RPMI8226 (cell line): ENCODE measurements around the gene ENGASE.

ENCODE experiments used
- DNase-seq: peaks from one replicate; pipeline ENCODE4 v3.0.0-alpha.2; 2015

The ENGASE gene

DNA sequence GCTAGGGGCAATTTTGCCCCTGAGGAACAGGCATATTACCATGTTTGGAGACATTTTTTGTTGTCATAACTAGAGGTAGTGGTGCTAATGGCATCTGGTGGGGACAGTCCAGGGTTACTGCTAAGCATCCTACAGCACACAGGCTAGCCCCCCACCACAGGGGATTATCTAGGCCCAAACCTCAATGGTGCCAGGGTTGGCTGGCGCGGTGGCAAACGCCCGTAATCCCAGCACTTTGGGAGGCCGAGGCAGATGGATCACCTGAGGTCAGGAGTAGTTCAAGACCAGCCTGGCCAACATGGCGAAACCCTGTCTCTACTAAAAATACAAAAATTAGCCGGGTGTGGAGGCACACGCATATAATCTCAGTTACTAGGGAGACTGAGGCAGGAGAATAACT lies 35.5 kb upstream of the ENGASE start:
- DNase-seq = no peak

DNA sequence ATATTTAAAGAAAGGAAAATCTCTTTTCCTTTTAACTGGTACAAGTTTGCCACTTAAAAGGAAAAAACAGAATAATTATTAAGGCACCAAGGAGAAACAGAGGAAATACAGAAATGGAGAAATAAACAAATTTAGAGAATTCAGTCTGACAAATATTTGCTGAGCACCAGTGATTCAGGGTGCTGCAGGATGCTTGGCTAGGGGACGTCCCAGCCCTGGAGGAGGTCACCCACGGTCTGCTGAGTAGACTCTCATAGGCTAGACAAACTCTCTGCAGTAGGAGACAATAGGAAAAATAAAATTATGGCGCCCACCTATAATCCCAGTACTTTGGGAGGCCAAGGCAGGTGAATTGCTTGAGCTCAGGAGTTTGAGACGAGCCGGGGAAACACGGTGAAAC lies 34.7 kb upstream of the ENGASE start:
- no peak for DNase-seq

DNA sequence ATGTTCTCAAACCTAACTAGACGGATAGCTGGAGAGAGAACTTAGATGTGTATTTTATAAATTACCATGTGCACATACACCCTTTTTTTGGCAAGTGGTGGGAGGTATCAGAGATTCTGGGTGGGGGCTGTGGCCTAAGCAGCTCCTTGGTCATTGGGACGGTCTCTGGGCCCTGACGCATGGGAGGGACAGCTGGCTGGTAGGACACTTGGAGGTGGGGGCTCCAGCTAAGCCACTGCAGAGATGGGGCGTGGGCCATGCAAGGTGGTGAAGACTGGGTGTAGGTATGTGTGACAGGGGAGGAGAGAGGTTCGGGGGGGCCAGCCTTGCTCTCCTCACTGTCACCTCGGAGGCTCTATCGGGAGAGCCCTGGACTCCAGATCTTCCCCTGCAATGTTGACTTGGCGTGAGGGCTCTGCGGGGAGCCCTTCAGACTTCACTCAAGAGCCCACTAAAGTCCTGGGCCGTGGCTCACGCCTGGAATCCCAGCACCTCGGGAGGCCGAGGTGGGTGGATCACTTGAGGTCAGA lies 33.5 kb upstream of the ENGASE start:
- no peak for DNase-seq

DNA sequence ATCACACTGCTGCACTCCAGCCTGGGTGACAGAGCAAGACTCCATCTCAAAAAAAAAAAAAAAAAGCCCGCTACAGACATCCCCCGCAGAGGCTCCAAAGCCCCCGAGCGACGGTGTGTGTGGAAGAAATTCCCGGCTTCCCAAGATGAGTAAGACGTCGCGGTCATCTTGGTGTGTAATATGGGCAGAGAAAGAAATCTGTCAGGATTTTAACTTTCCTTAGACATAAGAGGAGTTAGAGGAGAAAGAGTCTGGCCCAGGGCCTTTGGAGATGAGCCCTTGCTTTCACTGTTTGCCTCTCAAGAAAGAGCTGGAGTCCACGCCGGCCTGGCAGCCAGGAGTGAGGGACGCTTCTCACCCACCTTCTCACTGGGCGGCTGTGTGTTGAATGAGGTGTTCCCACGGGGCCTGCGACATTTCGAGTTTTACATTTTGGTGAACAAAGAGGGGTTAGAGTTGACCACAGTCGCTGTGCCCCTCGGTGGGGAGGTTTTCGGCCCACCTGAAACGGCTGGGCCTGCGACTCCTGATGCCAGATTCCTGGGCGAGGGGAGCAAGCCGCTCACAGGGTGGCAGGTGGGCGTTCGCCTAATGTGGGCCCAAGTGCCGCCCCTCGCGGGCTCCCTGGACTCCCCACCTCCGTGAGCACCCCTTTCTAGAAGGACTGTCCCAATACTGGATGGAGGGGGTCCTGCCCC lies 32.8 kb upstream of the ENGASE start:
- no peak for DNase-seq

DNA sequence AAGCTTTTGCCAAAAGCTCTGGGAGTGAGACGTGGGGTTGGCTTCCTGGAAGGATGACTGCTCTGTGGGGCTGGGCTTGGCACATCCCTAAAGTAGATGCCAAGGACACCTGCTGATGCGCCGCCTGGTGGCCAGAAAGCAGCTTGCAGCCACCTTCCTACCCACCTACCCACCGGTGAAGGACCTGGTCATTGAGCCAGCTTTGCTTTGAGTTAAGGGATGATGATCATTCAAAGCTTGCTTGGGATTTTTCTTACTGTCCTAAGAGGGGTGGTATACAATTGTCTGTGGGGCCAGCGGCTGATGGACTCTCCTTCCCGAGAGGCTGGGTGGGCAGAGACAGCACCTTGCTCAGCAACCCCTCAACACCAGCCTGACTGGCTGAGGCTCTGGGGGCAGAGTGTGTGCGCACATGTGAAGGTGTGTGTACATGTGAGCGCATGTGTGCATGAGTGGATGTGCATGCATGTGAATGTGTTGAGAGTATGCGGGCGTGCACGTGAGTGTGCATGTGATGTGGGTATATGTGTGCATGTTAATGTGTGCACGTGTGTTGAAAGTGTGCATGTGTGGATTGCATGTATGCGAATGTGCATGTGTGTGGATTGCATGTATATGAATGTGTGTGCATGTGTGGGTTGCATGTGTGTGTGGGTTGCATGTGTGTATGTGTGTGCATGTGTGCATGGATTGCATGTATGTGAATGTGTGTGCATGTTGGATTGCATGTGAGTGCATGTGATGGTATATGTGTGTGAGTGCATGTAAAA lies 32.0 kb upstream of the ENGASE start:
- DNase-seq = peak; percentile 58

DNA sequence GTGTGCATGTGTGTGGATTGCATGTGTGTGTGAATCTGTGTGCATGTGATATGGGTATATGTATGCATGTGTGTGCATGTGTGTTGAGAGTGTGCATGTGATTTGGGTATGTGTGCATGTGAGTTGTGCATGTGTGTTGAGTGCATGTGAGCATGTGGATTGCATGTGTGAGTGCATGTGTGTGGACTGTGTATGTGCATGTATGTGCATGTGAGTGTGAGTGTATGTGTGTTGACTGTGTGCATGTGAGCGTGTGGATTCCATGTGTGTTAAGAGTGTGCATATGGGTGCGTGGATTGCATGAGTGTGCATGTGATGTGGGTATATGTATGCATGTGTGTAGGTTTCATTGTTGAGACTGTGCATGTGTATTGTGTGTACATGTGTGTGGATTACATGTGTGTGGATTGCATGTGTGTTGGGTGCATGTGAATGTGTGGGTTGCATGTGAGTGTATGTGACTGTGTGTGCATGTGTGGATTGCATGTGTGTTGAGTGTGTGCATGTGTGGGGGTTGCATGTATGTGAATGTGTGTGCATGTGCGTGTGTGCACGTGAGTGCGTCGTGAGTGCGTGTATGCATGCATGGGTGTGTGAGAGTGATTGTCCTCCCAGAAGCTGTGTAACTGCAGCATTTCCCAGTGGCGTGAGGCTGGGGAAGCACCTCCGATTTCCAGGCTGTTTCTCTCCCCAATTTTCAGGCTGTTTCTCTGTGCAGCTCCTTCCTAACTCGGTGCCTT lies 31.3 kb upstream of the ENGASE start:
- DNase-seq = no peak

DNA sequence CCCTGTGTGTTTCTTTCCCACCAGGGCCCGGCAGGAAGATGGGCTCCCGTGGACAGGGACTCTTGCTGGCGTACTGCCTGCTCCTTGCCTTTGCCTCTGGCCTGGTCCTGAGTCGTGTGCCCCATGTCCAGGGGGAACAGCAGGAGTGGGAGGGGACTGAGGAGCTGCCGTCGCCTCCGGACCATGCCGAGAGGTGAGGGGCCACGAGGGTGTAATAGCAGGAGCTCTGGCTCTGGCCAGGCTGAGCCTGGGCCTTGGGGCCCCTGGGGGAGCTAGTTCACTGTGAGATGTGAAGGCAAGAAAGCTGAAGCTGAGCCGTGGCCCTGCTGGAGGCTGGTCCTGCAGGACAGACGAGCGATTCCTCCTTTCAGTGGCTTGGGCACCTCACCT lies 30.7 kb upstream of the ENGASE start:
- DNase-seq = no peak

DNA sequence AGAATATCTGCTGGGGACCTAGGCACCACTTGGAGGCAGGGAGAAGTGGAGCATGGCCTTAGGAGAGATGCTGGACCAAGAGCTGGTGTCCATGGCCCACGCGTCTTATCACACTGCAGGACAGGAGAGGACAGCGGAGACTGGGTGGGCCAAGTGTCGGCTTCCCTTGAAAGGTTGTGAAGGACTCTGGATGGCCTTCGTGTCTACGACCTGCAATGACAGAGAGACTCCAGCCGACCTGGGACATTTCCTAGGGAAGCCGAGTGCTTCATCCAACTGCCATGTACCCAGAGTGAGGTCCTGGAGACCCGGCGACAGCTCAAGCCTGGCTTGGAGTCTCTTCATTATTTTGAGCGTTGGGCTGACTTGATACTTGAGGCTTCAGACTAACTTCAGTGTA lies 30.2 kb upstream of the ENGASE start:
- DNase-seq = no peak

DNA sequence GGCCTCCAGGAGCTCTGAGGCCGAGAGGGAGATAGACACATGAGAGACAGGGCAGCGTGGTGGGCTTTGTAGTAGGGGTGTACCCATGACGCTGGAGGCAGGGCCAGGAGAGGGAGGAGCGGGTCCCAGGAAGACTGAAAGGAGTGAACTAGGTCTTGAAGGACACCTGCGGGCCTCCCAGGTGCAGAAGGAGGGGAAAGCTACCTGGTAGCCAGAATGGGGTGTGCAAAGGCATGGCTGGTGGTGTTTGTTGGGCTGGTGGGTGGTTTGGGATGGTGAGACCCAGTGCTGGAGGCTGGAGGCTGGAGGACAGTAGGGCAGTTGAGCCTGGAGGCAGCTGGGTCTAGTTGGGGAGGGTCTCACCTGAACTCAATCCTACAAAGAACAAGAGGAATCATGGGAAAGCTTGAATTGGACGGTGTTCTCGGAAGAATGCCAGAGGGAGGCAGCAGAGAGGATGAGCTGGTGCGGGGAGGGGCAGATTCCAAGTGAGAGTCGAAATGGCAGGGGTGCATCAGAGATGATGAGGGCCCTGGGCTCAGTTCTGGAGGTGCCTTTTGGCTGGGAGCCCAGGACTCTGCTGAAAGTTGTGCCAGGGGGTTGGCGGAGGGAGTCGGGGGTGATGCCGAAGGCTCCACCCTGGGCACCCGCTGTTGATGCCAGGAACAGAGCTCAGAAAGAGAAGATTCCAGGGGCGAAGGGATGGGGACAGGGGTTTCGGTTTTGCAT lies 29.5 kb upstream of the ENGASE start:
- no peak for DNase-seq

DNA sequence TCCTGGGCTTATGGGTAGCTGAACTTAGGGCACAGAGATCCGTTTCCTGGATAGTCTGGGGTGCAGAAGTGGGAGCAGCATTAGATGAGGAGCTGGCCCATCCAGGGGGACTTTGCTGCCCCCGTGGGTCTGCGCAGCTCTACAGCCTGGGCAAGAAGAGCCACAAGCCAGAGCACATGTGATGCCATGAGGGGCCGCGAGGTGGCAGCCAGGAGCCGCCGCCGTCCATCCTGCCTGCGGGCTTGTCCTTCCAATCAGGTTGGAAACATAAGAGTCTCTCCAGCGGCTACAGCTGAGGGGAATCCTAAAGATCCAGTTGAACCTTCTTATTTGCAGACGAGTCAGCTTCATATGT lies 28.8 kb upstream of the ENGASE start:
- peak; percentile 69 for DNase-seq

DNA sequence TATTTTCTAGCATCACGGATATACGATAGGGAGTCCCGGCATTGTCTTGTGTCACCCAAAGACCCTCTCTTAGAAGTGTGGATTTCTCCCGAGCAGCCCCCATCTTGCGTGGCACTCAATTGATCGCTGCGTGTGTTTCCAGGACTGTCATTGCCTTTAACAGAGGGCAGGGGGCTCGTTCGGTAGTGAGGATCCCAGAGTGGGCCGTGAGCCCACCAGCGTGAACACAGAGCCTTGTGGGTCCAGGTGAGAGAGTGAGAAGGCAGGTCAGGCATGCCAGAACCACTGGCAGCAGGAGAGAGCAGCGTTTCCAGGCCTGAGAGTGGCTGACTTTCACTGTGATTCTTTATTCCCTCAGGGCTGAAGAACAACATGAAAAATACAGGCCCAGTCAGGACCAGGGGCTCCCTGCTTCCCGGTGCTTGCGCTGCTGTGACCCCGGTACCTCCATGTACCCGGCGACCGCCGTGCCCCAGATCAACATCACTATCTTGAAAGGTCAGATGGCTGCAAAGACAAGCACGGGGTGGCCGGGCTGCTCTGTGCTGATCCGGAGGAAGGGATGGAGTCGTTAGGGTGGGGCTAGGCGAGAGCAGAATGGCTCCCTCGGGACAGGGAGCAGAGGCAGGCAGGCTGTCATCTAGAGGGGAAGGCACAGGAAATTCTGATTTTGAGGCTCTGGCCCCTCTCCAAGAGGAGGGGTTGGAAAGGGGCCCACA lies 28.3 kb upstream of the ENGASE start:
- DNase-seq = no peak

DNA sequence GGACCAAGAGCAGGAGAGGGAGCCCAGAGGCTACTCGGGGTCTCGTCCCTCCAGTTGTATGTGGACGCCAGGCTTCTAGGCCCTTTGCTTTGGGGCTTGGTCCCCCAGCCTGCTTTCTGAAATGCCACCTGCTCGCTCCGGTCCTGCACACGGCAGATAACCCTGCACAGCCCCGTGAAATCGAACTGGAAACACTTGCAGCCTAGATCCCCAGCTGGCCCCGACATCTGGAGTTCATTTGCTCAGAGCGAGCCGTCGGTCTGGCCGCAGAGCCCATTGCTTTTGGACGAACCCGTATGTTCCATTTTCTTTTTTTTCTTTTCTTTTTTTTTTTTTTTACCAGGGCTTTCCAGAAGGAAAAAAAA lies 27.7 kb upstream of the ENGASE start:
- DNase-seq = peak; percentile 13

DNA sequence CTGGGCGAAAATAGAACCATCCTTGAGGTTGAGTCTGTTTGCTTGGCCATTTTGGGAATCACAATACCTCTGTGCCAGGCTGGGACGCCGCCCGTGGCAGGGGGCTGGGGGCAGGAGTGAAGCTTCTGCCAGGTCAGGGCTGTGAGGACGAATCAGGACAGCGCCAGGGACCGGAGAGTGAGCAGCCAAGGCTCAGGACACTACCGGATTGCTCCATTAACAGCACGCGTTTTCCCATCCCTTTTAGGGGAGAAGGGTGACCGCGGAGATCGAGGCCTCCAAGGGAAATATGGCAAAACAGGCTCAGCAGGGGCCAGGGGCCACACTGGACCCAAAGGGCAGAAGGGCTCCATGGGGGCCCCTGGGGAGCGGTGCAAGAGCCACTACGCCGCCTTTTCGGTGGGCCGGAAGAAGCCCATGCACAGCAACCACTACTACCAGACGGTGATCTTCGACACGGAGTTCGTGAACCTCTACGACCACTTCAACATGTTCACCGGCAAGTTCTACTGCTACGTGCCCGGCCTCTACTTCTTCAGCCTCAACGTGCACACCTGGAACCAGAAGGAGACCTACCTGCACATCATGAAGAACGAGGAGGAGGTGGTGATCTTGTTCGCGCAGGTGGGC lies 27.2 kb upstream of the ENGASE start:
- no peak for DNase-seq

DNA sequence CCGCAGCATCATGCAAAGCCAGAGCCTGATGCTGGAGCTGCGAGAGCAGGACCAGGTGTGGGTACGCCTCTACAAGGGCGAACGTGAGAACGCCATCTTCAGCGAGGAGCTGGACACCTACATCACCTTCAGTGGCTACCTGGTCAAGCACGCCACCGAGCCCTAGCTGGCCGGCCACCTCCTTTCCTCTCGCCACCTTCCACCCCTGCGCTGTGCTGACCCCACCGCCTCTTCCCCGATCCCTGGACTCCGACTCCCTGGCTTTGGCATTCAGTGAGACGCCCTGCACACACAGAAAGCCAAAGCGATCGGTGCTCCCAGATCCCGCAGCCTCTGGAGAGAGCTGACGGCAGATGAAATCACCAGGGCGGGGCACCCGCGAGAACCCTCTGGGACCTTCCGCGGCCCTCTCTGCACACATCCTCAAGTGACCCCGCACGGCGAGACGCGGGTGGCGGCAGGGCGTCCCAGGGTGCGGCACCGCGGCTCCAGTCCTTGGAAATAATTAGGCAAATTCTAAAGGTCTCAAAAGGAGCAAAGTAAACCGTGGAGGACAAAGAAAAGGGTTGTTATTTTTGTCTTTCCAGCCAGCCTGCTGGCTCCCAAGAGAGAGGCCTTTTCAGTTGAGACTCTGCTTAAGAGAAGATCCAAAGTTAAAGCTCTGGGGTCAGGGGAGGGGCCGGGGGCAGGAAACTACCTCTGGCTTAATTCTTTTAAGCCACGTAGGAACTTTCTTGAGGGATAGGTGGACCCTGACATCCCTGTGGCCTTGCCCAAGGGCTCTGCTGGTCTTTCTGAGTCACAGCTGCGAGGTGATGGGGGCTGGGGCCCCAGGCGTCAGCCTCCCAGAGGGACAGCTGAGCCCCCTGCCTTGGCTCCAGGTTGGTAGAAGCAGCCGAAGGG lies 26.4 kb upstream of the ENGASE start:
- no peak for DNase-seq

DNA sequence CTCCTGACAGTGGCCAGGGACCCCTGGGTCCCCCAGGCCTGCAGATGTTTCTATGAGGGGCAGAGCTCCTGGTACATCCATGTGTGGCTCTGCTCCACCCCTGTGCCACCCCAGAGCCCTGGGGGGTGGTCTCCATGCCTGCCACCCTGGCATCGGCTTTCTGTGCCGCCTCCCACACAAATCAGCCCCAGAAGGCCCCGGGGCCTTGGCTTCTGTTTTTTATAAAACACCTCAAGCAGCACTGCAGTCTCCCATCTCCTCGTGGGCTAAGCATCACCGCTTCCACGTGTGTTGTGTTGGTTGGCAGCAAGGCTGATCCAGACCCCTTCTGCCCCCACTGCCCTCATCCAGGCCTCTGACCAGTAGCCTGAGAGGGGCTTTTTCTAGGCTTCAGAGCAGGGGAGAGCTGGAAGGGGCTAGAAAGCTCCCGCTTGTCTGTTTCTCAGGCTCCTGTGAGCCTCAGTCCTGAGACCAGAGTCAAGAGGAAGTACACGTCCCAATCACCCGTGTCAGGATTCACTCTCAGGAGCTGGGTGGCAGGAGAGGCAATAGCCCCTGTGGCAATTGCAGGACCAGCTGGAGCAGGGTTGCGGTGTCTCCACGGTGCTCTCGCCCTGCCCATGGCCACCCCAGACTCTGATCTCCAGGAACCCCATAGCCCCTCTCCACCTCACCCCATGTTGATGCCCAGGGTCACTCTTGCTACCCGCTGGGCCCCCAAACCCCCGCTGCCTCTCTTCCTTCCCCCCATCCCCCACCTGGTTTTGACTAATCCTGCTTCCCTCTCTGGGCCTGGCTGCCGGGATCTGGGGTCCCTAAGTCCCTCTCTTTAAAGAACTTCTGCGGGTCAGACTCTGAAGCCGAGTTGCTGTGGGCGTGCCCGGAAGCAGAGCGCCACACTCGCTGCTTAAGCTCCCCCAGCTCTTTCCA lies 25.5 kb upstream of the ENGASE start:
- DNase-seq = no peak

DNA sequence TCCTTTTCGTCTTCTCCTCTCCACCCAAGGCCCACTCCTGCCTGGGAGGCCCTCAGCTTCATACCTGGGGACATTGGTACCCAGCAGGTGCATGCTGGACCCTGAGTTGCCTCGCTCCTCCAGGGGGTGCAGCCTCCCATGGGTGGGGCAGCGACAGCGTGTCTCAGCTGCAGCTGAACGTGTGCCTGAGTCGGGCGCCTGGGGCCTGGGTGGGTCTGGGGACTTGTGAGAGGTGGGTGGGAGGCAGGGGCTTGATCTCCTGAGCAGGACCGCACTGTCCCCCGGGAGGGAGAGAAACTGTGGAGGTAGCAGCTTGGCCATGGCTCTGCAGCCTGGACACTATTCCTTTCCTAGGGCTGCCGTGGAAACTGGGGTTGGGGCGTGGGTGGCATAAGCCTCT lies 24.8 kb upstream of the ENGASE start:
- DNase-seq = no peak

DNA sequence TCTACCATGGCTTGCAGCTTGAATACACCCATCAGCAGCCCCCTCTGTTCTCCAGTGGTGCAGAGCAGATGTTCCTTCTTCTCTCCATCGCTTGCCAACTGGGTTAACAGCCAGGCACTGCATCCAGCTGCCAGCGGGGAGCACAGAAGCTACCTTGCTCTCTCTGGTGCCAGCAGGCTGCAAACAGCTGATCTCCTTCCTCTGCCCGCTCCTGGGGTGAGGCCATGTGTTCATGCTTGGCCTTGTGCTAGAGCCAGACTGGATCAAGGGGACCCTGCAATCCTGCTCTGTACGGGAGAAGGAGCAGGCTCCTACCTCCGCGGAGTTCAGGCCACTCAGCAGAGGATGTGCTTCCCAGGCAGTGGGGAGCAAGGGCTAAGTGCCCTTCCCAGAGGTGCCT lies 24.1 kb upstream of the ENGASE start:
- no peak for DNase-seq

DNA sequence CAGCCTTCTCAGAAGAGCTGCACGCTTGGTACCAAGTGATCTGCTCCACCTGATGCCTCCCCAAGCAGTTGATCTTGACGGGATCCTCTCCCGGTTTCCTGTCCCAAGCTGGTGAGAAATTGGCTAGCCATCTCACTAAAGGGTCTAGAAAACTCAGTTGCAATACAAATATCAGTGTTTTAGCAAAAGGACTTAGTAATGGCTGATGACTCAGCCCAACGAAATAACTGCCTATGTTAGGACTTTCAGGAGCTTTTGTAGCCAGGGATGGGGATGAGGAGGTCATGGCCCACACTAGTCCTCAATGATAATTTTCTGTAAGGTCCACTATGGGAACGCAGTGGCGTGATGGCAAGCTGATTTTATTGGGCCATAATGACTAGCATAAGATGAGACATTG lies 23.3 kb upstream of the ENGASE start:
- no peak for DNase-seq

DNA sequence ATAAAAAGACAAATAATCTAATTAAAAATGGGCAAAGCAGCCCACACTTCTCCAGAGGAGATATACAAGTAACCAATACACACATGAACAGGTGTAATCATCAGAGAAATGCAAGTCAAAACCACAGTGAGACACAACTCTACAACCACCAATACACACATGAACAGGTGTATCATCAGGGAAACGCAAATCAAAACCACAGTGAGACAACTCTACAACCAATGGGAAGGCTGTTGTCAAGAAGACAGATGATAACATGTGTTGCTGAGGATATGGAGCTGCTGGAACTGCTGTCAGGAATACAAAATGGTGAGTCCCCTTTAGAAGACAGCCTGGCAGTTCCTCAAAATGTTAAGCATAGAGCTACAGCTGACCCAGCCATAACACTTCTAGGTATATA lies 22.5 kb upstream of the ENGASE start:
- no peak for DNase-seq
